ENCODE data around the gene TSPAN2. TPM values are rescaled to one million over a fixed set of nuclear protein-coding genes. Genes with fewer than 3 reads are reported as not detected.

The TSPAN2 gene
- polyA plus RNA-seq, 3 donors: 3.5 to 20.6 (median 16.7) TPM

DNA sequence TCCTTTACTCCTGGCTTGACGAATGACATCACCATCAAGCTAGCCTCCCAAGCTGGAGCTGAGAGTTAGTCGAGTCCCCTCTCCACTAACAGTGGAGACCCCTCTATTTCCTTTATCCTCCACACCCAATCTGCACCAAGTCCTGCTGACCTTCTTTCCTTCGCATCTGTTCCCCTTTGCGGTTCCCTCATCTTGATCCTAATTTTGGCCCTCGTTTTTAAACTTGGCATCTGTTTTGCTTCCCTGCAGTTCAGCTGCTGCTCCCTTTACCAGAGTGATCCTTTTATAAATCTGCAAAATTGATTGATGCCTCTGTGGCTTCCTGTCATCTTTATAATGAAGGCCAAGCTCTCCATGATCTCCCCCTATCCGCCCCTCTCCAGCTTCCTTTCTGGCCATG, 49.0 kb upstream of the TSPAN2 start:
- intact Hi-C loops (cut with micrococcal nuclease): loop anchor here in 1 of 2 donors (5.0 kb wide), 1 partner anchor 459 kb away; no protein-coding TSS in a partner anchor

DNA sequence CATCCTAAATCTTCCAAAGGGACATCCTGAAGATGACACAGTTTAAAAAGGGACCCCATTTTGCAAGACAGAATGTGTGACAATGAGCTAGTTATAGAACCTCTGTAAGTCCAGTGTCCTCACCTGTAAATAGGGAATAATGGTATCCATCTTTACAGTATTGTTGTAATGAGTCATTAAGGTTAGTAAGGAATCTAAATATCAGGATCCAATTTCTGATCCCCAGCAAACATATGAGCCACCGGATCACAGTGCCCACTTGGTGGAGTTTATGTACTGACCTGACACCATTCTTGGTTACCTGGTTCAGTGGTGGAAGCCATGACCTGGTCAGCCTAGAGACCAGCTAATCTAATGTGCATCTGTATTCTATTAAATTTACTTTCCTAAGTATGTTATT, 47.9 kb upstream of the TSPAN2 start:
- Histone ChIP-seq H3K4me2 (replicated peaks; ENCODE audit: extremely low read depth, low read length, poor library complexity, severe bottlenecking) (no peak overlapping the region), H3K9ac (ENCODE audit: insufficient read depth, low read length, poor library complexity, severe bottlenecking) (no peak overlapping the region), H3K36me3 (replicated peaks in 1 of 2; ENCODE audit: control insufficient read depth in 1 of 2, insufficient read depth in 2 of 2, low read length in 2 of 2) (no peaks in the 10 kb centered on the region), H3K27me3 (ENCODE audit: control insufficient read depth in 2 of 2, insufficient read depth in 2 of 2, low read length in 2 of 2) (no peaks in the 10 kb centered on the region), H3K9me3 (replicated peaks in 1 of 2; ENCODE audit: control insufficient read depth in 1 of 2, insufficient read depth in 1 of 2, low read length in 2 of 2) (no peaks in the 10 kb centered on the region), H3K79me2 (ENCODE audit: insufficient read depth, low read length) (no peaks in the 10 kb centered on the region), H4K20me1 (ENCODE audit: insufficient read depth, low read length) (no peaks in the 10 kb centered on the region), H2AFZ (ENCODE audit: insufficient read depth, low read depth, low read length, poor library complexity, severe bottlenecking) (no peak overlapping the region), H3K4me1 (ENCODE audit: control insufficient read depth in 1 of 2, insufficient read depth in 2 of 2, low read length in 2 of 2) (no peaks in the 10 kb centered on the region), H3K4me3 (replicated peaks in 1 of 3; ENCODE audit: low read depth in 2 of 3, low read length in 3 of 3) (no peak overlapping the region), H3K27ac (ENCODE audit: low read depth in 1 of 2, low read length in 2 of 2) (no peak overlapping the region)
- no peak for DNase-seq
- Mint-ChIP-seq H3K27me3 (ENCODE audit: low read depth in 3 of 3) (peaks cover 4 to 11% (median 4%) of the 10 kb centered on the region in 3 donors), H3K36me3 (no peaks in the 10 kb centered on the region), H3K9me3 (no peaks in the 10 kb centered on the region), H3K27ac (no peak overlapping the region), H3K4me1 (peaks cover 4% of the 10 kb centered on the region), H3K4me3 (no peak overlapping the region)
- no CpG with 5 or more reads among the region's 1 CpG for WGBS (ENCODE audit: insufficient coverage)
- TF ChIP-seq, protein P1, sequence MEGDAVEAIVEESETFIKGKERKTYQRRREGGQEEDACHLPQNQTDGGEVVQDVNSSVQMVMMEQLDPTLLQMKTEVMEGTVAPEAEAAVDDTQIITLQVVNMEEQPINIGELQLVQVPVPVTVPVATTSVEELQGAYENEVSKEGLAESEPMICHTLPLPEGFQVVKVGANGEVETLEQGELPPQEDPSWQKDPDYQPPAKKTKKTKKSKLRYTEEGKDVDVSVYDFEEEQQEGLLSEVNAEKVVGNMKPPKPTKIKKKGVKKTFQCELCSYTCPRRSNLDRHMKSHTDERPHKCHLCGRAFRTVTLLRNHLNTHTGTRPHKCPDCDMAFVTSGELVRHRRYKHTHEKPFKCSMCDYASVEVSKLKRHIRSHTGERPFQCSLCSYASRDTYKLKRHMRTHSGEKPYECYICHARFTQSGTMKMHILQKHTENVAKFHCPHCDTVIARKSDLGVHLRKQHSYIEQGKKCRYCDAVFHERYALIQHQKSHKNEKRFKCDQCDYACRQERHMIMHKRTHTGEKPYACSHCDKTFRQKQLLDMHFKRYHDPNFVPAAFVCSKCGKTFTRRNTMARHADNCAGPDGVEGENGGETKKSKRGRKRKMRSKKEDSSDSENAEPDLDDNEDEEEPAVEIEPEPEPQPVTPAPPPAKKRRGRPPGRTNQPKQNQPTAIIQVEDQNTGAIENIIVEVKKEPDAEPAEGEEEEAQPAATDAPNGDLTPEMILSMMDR (IDR thresholded peaks at IDR 0.05): no peak
- intact Hi-C loops (cut with micrococcal nuclease): loop anchor here in 1 of 2 donors (5.0 kb wide), 1 partner anchor 460 kb away; no protein-coding TSS in a partner anchor

More for the DNA sequence above, 49.0 kb upstream of the TSPAN2 start:
- Histone ChIP-seq H4K20me1 (ENCODE audit: insufficient read depth, low read length) (no peaks in the 10 kb centered on the region), H3K9ac (ENCODE audit: insufficient read depth, low read length, poor library complexity, severe bottlenecking) (no peak overlapping the region), H3K4me2 (replicated peaks; ENCODE audit: extremely low read depth, low read length, poor library complexity, severe bottlenecking) (no peak overlapping the region), H3K4me1 (ENCODE audit: control insufficient read depth in 1 of 2, insufficient read depth in 2 of 2, low read length in 2 of 2) (no peaks in the 10 kb centered on the region), H2AFZ (ENCODE audit: insufficient read depth, low read depth, low read length, poor library complexity, severe bottlenecking) (peak overlapping the region; percentile 37), H3K36me3 (replicated peaks in 1 of 2; ENCODE audit: control insufficient read depth in 1 of 2, insufficient read depth in 2 of 2, low read length in 2 of 2) (no peaks in the 10 kb centered on the region), H3K4me3 (replicated peaks in 1 of 3; ENCODE audit: low read depth in 2 of 3, low read length in 3 of 3) (no peak overlapping the region), H3K79me2 (ENCODE audit: insufficient read depth, low read length) (no peaks in the 10 kb centered on the region), H3K27ac (ENCODE audit: low read depth in 1 of 2, low read length in 2 of 2) (no peak overlapping the region), H3K9me3 (replicated peaks in 1 of 2; ENCODE audit: control insufficient read depth in 1 of 2, insufficient read depth in 1 of 2, low read length in 2 of 2) (no peaks in the 10 kb centered on the region), H3K27me3 (ENCODE audit: control insufficient read depth in 2 of 2, insufficient read depth in 2 of 2, low read length in 2 of 2) (no peaks in the 10 kb centered on the region)
- Mint-ChIP-seq H3K9me3 (no peaks in the 10 kb centered on the region), H3K4me3 (no peak overlapping the region), H3K4me1 (peaks cover 4% of the 10 kb centered on the region), H3K27ac (peak overlapping the region in 1 of 7 donors; percentile 75), H3K36me3 (no peaks in the 10 kb centered on the region), H3K27me3 (ENCODE audit: low read depth in 3 of 3) (peaks cover 4 to 11% (median 4%) of the 10 kb centered on the region in 3 donors)
- TF ChIP-seq, protein P1 (IDR thresholded peaks at IDR 0.05): no peak
- DNase-seq: no peak
- 82% methylated on average over 6 of the region's 6 CpGs for WGBS (ENCODE audit: insufficient coverage)

All from CD14-positive monocyte (primary cell).